Neural crest cell (in vitro differentiated cells): ENCODE results near the gene JHY. TPM values are rescaled to one million over a fixed set of nuclear protein-coding genes. Genes with fewer than 3 reads are reported as not detected.

Source experiments
- DNase-seq: peaks from one replicate; pipeline ENCODE4 v3.0.0; 2021; ENCODE audit warnings: low read depth, mixed read lengths, low spot score
- H3K27ac Mint-ChIP-seq: one replicate; pipeline ENCODE4 v1.8.0; 2021; ENCODE audit warnings: mild to moderate bottlenecking, mixed read lengths; ENCODE audit not compliant: unreplicated experiment
- H3K27me3 Mint-ChIP-seq: 2 replicates; pipeline ENCODE4 v1.8.0; 2021; ENCODE audit warnings: low read depth, mild to moderate bottlenecking, mixed read lengths
- H3K36me3 Mint-ChIP-seq: 2 replicates; pipeline ENCODE4 v1.8.0; 2021; ENCODE audit warnings: low read depth, mild to moderate bottlenecking, mixed read lengths
- H3K4me1 Mint-ChIP-seq: 2 replicates; pipeline ENCODE4 v1.8.0; 2021; ENCODE audit warnings: mixed read lengths
- H3K4me3 Mint-ChIP-seq: one replicate; pipeline ENCODE4 v1.8.0; 2021; ENCODE audit warnings: mild to moderate bottlenecking, mixed read lengths
- H3K9me3 Mint-ChIP-seq: 2 replicates; pipeline ENCODE4 v1.8.0; 2021; ENCODE audit warnings: mixed read lengths
- total RNA-seq: library from RNA; stranded (reverse); gene quantifications from 2 replicates; pipeline ENCODE4 v1.2.1, GENCODE V29; 2021
- TF ChIP-seq, protein P1 (sequence below): fragments of 200-600 bp; sonication (generic); conservative IDR thresholded peaks from 2 replicates; pipeline ENCODE4 v1.5.0; 2021; ENCODE audit warnings: antibody characterized with exemption, mild to moderate bottlenecking

The JHY gene
- total RNA-seq, 1 donor from 2014 or later: 1.9 TPM

DNA sequence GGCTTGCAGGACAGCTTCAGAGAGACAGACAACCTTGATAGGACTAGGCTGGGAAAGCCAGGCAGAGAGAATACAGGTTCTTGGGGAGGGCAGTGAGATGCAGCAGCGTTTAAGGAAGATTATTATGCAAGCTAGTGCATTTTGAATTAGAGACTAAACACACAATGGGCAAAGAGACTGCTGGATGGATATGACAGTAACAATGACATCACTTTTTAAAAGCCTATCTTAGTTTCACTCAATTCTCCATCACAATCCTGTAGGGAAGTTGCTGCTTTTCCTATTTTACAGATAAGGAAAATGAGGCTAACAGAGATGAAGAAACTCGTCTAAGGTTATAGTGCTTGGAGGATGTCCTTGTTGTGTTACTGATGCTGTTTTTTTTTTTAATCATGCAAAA is 5.6 kb downstream of the JHY start:
- Mint-ChIP-seq H3K27ac (no peak overlapping the region), H3K27me3 (peaks cover 5% of the 10 kb centered on the region), H3K4me3 (no peak overlapping the region), H3K9me3 (no peaks in the 10 kb centered on the region), H3K36me3 (no peaks in the 10 kb centered on the region), H3K4me1 (peaks cover 6% of the 10 kb centered on the region)
- DNase-seq: no peak
- TF ChIP-seq, protein P1, sequence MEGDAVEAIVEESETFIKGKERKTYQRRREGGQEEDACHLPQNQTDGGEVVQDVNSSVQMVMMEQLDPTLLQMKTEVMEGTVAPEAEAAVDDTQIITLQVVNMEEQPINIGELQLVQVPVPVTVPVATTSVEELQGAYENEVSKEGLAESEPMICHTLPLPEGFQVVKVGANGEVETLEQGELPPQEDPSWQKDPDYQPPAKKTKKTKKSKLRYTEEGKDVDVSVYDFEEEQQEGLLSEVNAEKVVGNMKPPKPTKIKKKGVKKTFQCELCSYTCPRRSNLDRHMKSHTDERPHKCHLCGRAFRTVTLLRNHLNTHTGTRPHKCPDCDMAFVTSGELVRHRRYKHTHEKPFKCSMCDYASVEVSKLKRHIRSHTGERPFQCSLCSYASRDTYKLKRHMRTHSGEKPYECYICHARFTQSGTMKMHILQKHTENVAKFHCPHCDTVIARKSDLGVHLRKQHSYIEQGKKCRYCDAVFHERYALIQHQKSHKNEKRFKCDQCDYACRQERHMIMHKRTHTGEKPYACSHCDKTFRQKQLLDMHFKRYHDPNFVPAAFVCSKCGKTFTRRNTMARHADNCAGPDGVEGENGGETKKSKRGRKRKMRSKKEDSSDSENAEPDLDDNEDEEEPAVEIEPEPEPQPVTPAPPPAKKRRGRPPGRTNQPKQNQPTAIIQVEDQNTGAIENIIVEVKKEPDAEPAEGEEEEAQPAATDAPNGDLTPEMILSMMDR: no peak

DNA sequence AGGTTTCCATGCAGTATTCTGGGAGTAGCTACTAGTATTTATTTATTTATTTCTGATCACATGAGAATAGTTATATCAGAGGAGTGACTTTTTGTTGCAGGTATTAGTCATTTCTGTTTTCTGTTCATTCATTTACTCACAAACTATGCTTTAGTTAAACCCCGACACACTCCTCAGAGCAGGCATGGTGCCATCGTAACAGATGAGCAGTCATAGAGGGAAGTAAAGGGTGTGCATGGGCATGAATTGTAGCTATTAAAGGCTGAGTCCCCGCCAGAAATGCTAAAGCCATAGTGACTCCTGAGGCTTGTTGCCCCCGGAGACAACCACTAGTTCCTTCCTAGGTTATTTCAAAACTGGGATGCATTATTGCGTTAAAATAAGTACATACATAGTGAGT is 10.6 kb downstream of the JHY start:
- TF ChIP-seq, protein P1: no peak
- H3K27me3 Mint-ChIP-seq: no peaks in the 10 kb centered on the region

DNA sequence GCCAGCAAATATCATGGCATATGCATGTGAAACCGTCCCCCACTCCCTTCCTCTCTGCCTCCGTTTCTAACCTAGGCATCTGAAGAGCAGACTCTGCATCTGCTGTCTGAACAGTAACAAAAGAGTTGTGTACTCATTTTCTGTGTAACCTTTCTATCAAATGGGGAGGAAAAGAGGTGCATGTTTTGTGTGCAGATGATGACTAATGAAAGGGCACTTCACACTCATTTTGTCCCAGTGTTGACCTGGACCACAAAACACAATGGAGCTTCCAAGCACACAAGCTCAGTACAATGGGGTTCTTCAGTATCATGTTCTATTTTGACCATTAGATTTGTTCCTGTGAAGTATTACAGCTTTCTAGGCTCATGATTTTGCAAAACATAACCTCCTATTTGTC is 13.0 kb downstream of the JHY start:
- Mint-ChIP-seq H3K36me3 (no peaks in the 10 kb centered on the region), H3K9me3 (no peaks in the 10 kb centered on the region), H3K27ac (no peak overlapping the region), H3K27me3 (no peaks in the 10 kb centered on the region), H3K4me1 (peaks cover 28% of the 10 kb centered on the region), H3K4me3 (no peak overlapping the region)
- DNase-seq: no peak
- TF ChIP-seq, protein P1: no peak

More for the DNA sequence above, 10.6 kb downstream of the JHY start:
- no peak for DNase-seq
- H3K27ac Mint-ChIP-seq: no peak overlapping the region
- H3K4me3 Mint-ChIP-seq: no peak overlapping the region
- H3K4me1 Mint-ChIP-seq: peaks cover 8% of the 10 kb centered on the region
- H3K36me3 Mint-ChIP-seq: no peaks in the 10 kb centered on the region
- H3K9me3 Mint-ChIP-seq: no peaks in the 10 kb centered on the region

DNA sequence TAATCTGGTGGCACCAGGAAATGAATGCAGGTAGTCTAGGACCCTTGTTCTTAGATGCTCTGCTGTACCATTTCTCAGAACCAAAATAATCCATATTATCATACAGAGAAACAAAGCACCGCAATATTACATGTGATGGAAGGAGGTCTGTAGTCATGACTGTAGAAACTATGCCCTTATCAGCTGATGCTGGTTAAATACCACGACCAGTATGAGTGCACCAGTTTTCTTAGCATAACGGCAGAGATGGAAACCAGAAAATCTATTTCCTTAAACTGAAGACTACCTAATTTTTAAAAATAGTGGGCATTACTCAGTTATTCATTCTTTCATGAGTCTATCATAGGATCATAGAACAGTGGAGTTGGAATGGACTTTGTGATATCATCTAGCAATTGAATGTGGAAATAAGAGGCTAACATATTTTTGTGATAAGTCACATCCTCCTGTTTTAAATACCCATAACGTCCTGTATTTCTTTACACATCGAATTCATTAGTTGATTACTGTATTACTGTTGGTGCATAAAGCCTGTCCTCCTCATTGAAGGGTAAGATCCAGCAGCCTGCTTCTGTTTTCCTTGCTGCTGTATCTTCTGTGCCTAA is 15.1 kb downstream of the JHY start:
- TF ChIP-seq, protein P1: no peak
- no peak for DNase-seq
- H3K27ac Mint-ChIP-seq: no peak overlapping the region
- H3K36me3 Mint-ChIP-seq: no peaks in the 10 kb centered on the region
- H3K4me3 Mint-ChIP-seq: no peak overlapping the region
- H3K4me1 Mint-ChIP-seq: peaks cover 32% of the 10 kb centered on the region
- no peaks in the 10 kb centered on the region for H3K27me3 Mint-ChIP-seq
- no peaks in the 10 kb centered on the region for H3K9me3 Mint-ChIP-seq

DNA sequence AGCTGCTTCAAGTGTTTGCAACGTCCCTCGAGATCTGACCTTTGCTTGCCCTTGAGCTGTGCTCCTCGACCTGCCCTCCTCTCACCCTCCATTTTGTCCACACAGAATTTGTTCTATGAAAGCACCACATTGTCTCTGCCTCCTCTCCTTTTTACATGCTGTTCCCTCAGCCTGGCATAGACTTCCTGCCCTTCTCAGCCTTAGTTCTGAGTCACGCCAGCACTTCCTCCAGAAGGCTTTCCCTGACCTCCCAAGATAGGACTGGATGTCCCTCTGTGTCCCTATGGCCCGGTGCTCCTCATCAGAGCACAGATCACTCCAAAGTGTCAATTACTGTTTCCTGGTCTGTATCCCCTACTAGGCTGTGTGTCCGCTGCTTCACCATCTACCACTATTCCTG is 16.2 kb downstream of the JHY start:
- Mint-ChIP-seq H3K4me3 (no peak overlapping the region), H3K27me3 (no peaks in the 10 kb centered on the region), H3K9me3 (no peaks in the 10 kb centered on the region), H3K27ac (no peak overlapping the region), H3K4me1 (peaks cover 32% of the 10 kb centered on the region), H3K36me3 (no peaks in the 10 kb centered on the region)
- TF ChIP-seq, protein P1: no peak
- no peak for DNase-seq
